Endothelial cell of umbilical vein (primary cell): ENCODE results near the gene ZFYVE26. TPM values are rescaled to one million over a fixed set of nuclear protein-coding genes. Genes with fewer than 3 reads are reported as not detected.

Experiments
- BruUV-seq: library from RNA; stranded (reverse); fragments of 400-500 nt; replicated peaks from 2 replicates; lab custom pipeline; 2021; lab: Mats Ljungman, UMichigan
- CTCF ChIA-PET: fragments of 300-600, 350-600 bp; sonication (Branson Sonifier 250); formaldehyde crosslinking; loops from one replicate; lab custom pipeline; 2021; ENCODE audit warnings: antibody characterized with exemption, inconsistent platforms; lab: Charles Lee
- POLR2A ChIA-PET: fragments of 300-600, 350-600 bp; sonication (Branson Sonifier 250); formaldehyde crosslinking; loops from one replicate; lab custom pipeline; 2021; ENCODE audit warnings: antibody characterized with exemption, inconsistent platforms; lab: Charles Lee
- DNase-seq: peaks from one replicate; pipeline ENCODE4 v3.0.0-alpha.2; 2011; ENCODE audit warnings: low read depth, low spot score
- FAIRE-seq: peaks from 2 replicates; lab custom pipeline; 2011; peaks lifted over from hg19 to GRCh38; lab: Jason Lieb, UNC
- H2AFZ ChIP-seq: 2 replicates; pipeline ENCODE4 v1.6.0; 2012; ENCODE audit warnings: low read depth, low read length, control low read depth, inconsistent platforms
- H3K27ac ChIP-seq: 2 replicates; pipeline ENCODE4 v1.5.1; 2011; ENCODE audit warnings: low read depth, mild to moderate bottlenecking, control low read depth, low read length, moderate library complexity; ENCODE audit not compliant: insufficient read depth
- H3K27me3 ChIP-seq, 2 experiments: 2 replicates each; pipeline versions ENCODE4 v1.6.0 to v1.6.1; 2011; ENCODE audit warnings: low read length in 2 of 2, mixed read lengths in 1 of 2; ENCODE audit not compliant: control insufficient read depth in 2 of 2, insufficient read depth in 2 of 2
- H3K36me3 ChIP-seq, 2 experiments: 2 replicates in 1 of 2; 3 replicates in 1 of 2; pipeline ENCODE4 v1.5.1; 2011; ENCODE audit warnings: low read length in 2 of 2, mild to moderate bottlenecking in 1 of 2, moderate library complexity in 1 of 2; ENCODE audit not compliant: control insufficient read depth in 2 of 2, insufficient read depth in 2 of 2; ENCODE audit errors: extremely low read depth in 1 of 2
- H3K4me1 ChIP-seq: 3 replicates; pipeline ENCODE4 v1.5.1; 2011; ENCODE audit warnings: mild to moderate bottlenecking, low read length; ENCODE audit not compliant: control insufficient read depth, insufficient read depth; ENCODE audit errors: extremely low read depth
- H3K4me2 ChIP-seq: 2 replicates; pipeline ENCODE4 v1.6.1; 2011; ENCODE audit warnings: low read length, control low read depth, mixed read lengths; ENCODE audit not compliant: insufficient read depth
- H3K4me3 ChIP-seq, 3 experiments: fragments of 200-600 bp in 1 of 3; sonication (generic), shearing (Covaris generic) in 1 of 3; replicated peaks in 1 of 3; 2 replicates each; pipeline ENCODE4 v1.5.1; 2011 to 2016; ENCODE audit warnings: control low read depth in 3 of 3, low read length in 3 of 3, mild to moderate bottlenecking in 2 of 3, inconsistent platforms in 1 of 3, low read depth in 1 of 3, moderate library complexity in 1 of 3; ENCODE audit not compliant: insufficient read depth in 1 of 3
- H3K79me2 ChIP-seq: 2 replicates; pipeline ENCODE4 v1.6.0; 2012; ENCODE audit warnings: low read length, inconsistent platforms; ENCODE audit not compliant: control insufficient read depth, insufficient read depth
- H3K9ac ChIP-seq: replicated peaks from 2 replicates; pipeline ENCODE3; 2011; ENCODE audit warnings: low read length, control low read depth; ENCODE audit not compliant: insufficient read depth; ENCODE audit errors: extremely low read depth
- H3K9me1 ChIP-seq: replicated peaks from 3 replicates; pipeline ENCODE4 v1.6.0; 2011; ENCODE audit warnings: mild to moderate bottlenecking, low read length; ENCODE audit not compliant: control insufficient read depth, insufficient read depth; ENCODE audit errors: extremely low read depth
- H3K9me3 ChIP-seq: replicated peaks from 2 replicates; pipeline ENCODE4 v1.5.1; 2012; ENCODE audit warnings: low read length, inconsistent platforms; ENCODE audit not compliant: control insufficient read depth, insufficient read depth
- H4K20me1 ChIP-seq: replicated peaks from 2 replicates; pipeline ENCODE3; 2011; ENCODE audit warnings: mild to moderate bottlenecking, low read length; ENCODE audit not compliant: control insufficient read depth, insufficient read depth; ENCODE audit errors: extremely low read depth
- CTCF ChIP-seq, 2 donors: IDR thresholded peaks; 1 replicate in 1 of 2; 2 replicates in 1 of 2; pipeline ENCODE4 v1.5.1; 2011; ENCODE audit warnings: low read length in 2 of 2, mild to moderate bottlenecking in 2 of 2, moderate library complexity in 2 of 2, control low read depth in 1 of 2, inconsistent platforms in 1 of 2, low read depth in 1 of 2; ENCODE audit not compliant: insufficient read depth in 1 of 2; ENCODE audit errors: extremely low read depth in 1 of 2
- EZH2 ChIP-seq: IDR thresholded peaks from 2 replicates; pipeline ENCODE4 v1.6.1; 2012; ENCODE audit warnings: borderline replicate concordance, low read depth, mild to moderate bottlenecking, moderate library complexity, low read length, inconsistent platforms; ENCODE audit not compliant: severe bottlenecking
- FOS ChIP-seq: IDR thresholded peaks from 2 replicates; pipeline ENCODE4 v1.6.1; 2011; ENCODE audit warnings: mild to moderate bottlenecking, low read length, moderate library complexity, borderline replicate concordance; ENCODE audit not compliant: insufficient read depth
- GATA2 ChIP-seq: IDR thresholded peaks from 2 replicates; pipeline ENCODE4 v1.7.0; 2011; ENCODE audit warnings: low read depth, mild to moderate bottlenecking, moderate library complexity, mixed read lengths, low read length; ENCODE audit not compliant: insufficient read length, insufficient read depth
- JUN ChIP-seq: IDR thresholded peaks from 2 replicates; pipeline ENCODE4 v1.6.1; 2011; ENCODE audit warnings: borderline replicate concordance, low read depth; ENCODE audit not compliant: insufficient read length, insufficient read depth
- MYC ChIP-seq: IDR thresholded peaks from one replicate; pipeline ENCODE4 v1.6.1; 2011; ENCODE audit warnings: mild to moderate bottlenecking, low read depth, low read length
- POLR2A ChIP-seq: IDR thresholded peaks from 2 replicates; pipeline ENCODE4 v1.6.1; 2012; ENCODE audit warnings: low read depth, mild to moderate bottlenecking, control low read depth, low read length
- POLR2AphosphoS5 ChIP-seq: IDR thresholded peaks from 2 replicates; pipeline ENCODE4 v1.6.1; 2012; ENCODE audit warnings: low read depth, mild to moderate bottlenecking, control low read depth, low read length, moderate library complexity; ENCODE audit not compliant: insufficient read depth
- dilution Hi-C: fragments of 300-500 bp; cut with MboI; formaldehyde crosslinking; loops from one replicate; pipeline ENCODE4 v1.15.0; 2019; ENCODE audit warnings: low sequenced_read_pairs; ENCODE audit not compliant: extremely low pct_ligation_motif_present
- intact Hi-C: fragments of 100-400 bp; cut with micrococcal nuclease; formaldehyde crosslinking; loops from one replicate; pipeline ENCODE4 v1.10.0; 2022
- polyA plus RNA-seq, 4 experiments: library from polyadenylated mRNA; depleted of rRNA in 3 of 4; stranded (reverse) in 3 of 4; unstranded in 1 of 4; fragments of >200 nt; gene quantifications; 2 replicates each; pipeline versions ENCODE4 v1.2.1 to v1.2.3, GENCODE V29; 2011 to 2012; ENCODE audit warnings: missing spikeins in 1 of 4
- total RNA-seq: library from RNA; stranded (reverse); gene quantifications from 2 replicates; pipeline ENCODE4 v1.2.3, GENCODE V29; 2021
- TF ChIP-seq, protein P1 (sequence below): IDR thresholded peaks from 2 replicates; pipeline ENCODE4 v1.6.1; 2011; ENCODE audit not compliant: insufficient read depth, insufficient read length

The ZFYVE26 gene
- total and polyA plus RNA-seq, 2 donors (not counting 3 experiments of a cell fraction or from before 2014, with no cell fraction given): 15.3 to 26.3 TPM

DNA sequence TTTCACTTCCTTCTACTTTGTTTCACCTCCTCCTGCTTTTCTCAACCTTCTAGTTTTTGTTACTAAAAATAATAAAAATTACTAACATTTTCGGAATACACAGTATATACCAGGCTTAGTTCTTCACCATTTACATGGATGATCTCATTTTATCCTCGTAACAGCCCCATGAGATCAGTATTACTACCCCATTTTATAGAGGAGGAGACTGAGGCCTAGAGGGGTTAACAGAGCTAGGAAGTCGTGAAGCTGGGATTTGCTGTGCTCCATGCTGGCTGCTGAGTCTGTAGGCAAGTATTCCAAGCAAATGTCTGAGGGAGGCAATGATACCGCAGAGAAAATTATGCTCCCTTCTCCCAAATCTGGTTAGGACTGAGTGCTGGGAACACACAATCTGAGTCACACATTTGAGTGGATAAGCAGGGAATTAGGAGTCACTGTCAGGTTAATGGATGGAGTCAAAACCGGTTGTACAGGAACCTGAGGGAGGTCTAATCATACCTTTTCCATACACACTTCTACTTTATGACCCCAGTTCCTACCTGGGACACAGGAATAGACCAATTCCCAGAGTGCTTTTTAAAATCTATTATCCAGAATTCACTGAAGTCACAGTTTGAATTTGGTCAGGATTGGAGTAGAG, 51.1 kb downstream of the ZFYVE26 start:
- DNase-seq (no peak), FAIRE-seq (no peak)
- dilution Hi-C loops: no loop called here
- intact Hi-C loops: no loop called here
- H4K20me1 ChIP-seq: no peaks in the 10 kb centered on the region
- no TSS peak for BruUV-seq
- TF ChIP-seq, protein P1, sequence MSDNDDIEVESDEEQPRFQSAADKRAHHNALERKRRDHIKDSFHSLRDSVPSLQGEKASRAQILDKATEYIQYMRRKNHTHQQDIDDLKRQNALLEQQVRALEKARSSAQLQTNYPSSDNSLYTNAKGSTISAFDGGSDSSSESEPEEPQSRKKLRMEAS: no peak
- TF ChIP-seq EZH2: no peak
- TF ChIP-seq MYC: no peak
- TF ChIP-seq POLR2AphosphoS5: no peak
- no peak for TF ChIP-seq CTCF (IDR thresholded peaks at IDR 0.05; ENCODE audit: extremely low read depth in 1 of 2, insufficient read depth in 1 of 2, low read depth in 1 of 2, low read length in 2 of 2)
- TF ChIP-seq FOS: no peak
- no peak for TF ChIP-seq GATA2
- TF ChIP-seq POLR2A: no peak
- TF ChIP-seq JUN: no peak
- H2AFZ ChIP-seq: no peak overlapping the region
- no peaks in the 10 kb centered on the region for H3K27me3 ChIP-seq
- no peak overlapping the region for H3K27ac ChIP-seq
- ChIA-PET CTCF (interaction anchor here (1.4 kb wide), 1 partner anchor 10 kb away, joined by 3 read pairs; no protein-coding TSS in a partner anchor), POLR2A (no interaction called here)
- H3K79me2 ChIP-seq: no peaks in the 10 kb centered on the region
- H3K4me2 ChIP-seq: no peak overlapping the region
- no peaks in the 10 kb centered on the region for H3K9me1 ChIP-seq
- H3K9ac ChIP-seq: no peak overlapping the region
- H3K4me1 ChIP-seq: no peaks in the 10 kb centered on the region
- H3K9me3 ChIP-seq: no peaks in the 10 kb centered on the region
- H3K4me3 ChIP-seq: no peak overlapping the region
- peaks cover 25 to 55% of the 10 kb centered on the region in 2 experiments for H3K36me3 ChIP-seq
